CD4-positive, alpha-beta T cell (primary cell): Measurements from ENCODE around the gene MAP2K2. TPM values are rescaled to one million over a fixed set of nuclear protein-coding genes. Genes with fewer than 3 reads are reported as not detected.
A peak's percentile ranks its signal among the peaks of the same experiment; 100 is the strongest.

Source experiments
- ATAC-seq: fragments of 200-7000 bp; cut with Tn5 transposase; one replicate; pipeline ENCODE4 v1.10.0; 2022; ENCODE audit warnings: mild to moderate bottlenecking; ENCODE audit not compliant: poor library complexity
- CTCF ChIA-PET: fragments of 350-600 bp; sonication (Branson Sonifier 250); formaldehyde crosslinking; loops from one replicate; lab custom pipeline; 2021; ENCODE audit warnings: antibody characterized with exemption, inconsistent platforms; lab: Charles Lee
- POLR2A ChIA-PET: fragments of 350-600 bp; sonication (Branson Sonifier 250); formaldehyde crosslinking; loops from one replicate; lab custom pipeline; 2021; ENCODE audit warnings: antibody characterized with exemption, inconsistent platforms; lab: Charles Lee
- DNase-seq, 14 experiments: peaks; one replicate each; pipeline ENCODE4 v3.0.0-alpha.2; 2013 to 2020; ENCODE audit warnings: mixed read lengths in 2 of 14
- H3K27ac ChIP-seq, 2 donors: one replicate each; pipeline versions ENCODE4 v1.5.1 to v1.7.0; 2013; ENCODE audit warnings: low read length in 2 of 2, low read depth in 1 of 2, mild to moderate bottlenecking in 1 of 2
- H3K27me3 ChIP-seq, 2 experiments: 1 replicate in 1 of 2; 2 replicates in 1 of 2; pipeline versions ENCODE4 v1.6.1 to v1.7.0; 2013; ENCODE audit warnings: low read length in 2 of 2, control low read depth in 1 of 2, mild to moderate bottlenecking in 1 of 2, moderate library complexity in 1 of 2; ENCODE audit not compliant: insufficient read depth in 2 of 2, control insufficient read depth in 1 of 2
- H3K36me3 ChIP-seq: one replicate; pipeline ENCODE4 v1.6.1; 2013; ENCODE audit warnings: low read length, control low read depth; ENCODE audit not compliant: insufficient read depth
- H3K4me1 ChIP-seq: one replicate; pipeline ENCODE4 v1.6.1; 2013; ENCODE audit warnings: low read length, control low read depth; ENCODE audit not compliant: insufficient read depth
- H3K4me3 ChIP-seq: one replicate; pipeline ENCODE4 v1.5.1; 2013; ENCODE audit warnings: mild to moderate bottlenecking, low read length, moderate library complexity
- H3K9me3 ChIP-seq, 2 experiments: 1 replicate in 1 of 2; 2 replicates in 1 of 2; pipeline versions ENCODE4 v1.6.1 to v1.7.0; 2013; ENCODE audit warnings: low read length in 2 of 2, mild to moderate bottlenecking in 2 of 2, control low read depth in 1 of 2, moderate library complexity in 1 of 2; ENCODE audit not compliant: control insufficient read depth in 1 of 2, insufficient read depth in 1 of 2
- H3K27ac Mint-ChIP-seq: one replicate; pipeline ENCODE4 v1.8.0; 2020; ENCODE audit warnings: mixed read lengths
- H3K27me3 Mint-ChIP-seq: one replicate; pipeline ENCODE4 v1.8.0; 2021; ENCODE audit warnings: mixed read lengths
- H3K36me3 Mint-ChIP-seq: one replicate; pipeline ENCODE4 v1.8.0; 2021; ENCODE audit warnings: low read depth, mixed read lengths
- H3K4me1 Mint-ChIP-seq: one replicate; pipeline ENCODE4 v1.8.0; 2021; ENCODE audit warnings: low read depth, mixed read lengths
- H3K4me3 Mint-ChIP-seq: one replicate; pipeline ENCODE4 v1.8.0; 2020; ENCODE audit warnings: mild to moderate bottlenecking, mixed read lengths
- H3K9me3 Mint-ChIP-seq: one replicate; pipeline ENCODE4 v1.8.0; 2020; ENCODE audit warnings: mixed read lengths
- intact Hi-C, 2 experiments: fragments of 100-400 bp; cut with DNase I in 1 of 2; cut with micrococcal nuclease in 1 of 2; formaldehyde crosslinking; loops; one replicate each; pipeline versions ENCODE4 v1.15.1 to v1.9.0; 2023 to 2025; cut with DNase I, micrococcal nuclease
- total RNA-seq, 174 experiments: library from RNA in 2 of 174; stranded (reverse) in 2 of 174; gene quantifications; one replicate each; pipeline ENCODE4 v1.2.3 and lab custom pipeline; 2021 to 2026
- TF ChIP-seq, protein P1 (sequence below): fragments of 200-600 bp; IDR thresholded peaks from one replicate; pipeline ENCODE4 v1.8.0; 2022; ENCODE audit warnings: antibody characterized with exemption, mild to moderate bottlenecking

The MAP2K2 gene
- total RNA-seq, 2 experiments from 2014 or later: 72.7 to 77.6 TPM

DNA sequence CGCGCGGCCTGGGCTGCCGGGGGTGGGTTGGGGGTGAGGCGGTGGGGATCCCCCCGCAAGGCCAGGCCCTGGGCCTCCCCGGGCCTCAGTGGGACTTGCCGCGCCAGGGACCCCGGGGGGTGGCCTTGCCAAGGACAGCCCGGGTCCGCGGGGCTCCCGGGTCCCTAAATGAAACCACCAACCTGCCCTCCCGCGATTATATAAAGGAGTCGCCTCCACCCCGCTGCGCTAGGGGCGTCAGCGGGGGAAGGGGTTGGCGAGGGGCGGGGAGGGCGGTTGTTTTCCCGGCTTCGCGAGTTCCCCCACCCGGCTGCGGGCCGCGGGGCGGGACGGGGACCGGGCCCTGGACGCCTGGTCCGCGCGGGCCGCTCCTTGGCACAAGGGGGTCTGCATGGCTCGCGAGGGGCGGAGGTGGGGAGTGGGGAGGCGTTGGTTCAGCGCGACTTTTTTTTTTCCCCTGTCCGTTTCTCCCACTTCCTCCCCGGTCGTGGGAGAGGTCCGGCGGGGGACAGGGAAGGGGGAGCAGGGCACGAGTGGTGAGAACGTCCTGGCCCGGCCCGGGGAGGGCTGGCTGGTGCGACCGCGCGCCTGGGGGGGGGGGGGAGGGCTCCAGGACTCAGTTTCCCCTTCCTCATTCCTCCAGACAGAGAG lies 56.4 kb downstream of the MAP2K2 start:
- Histone ChIP-seq H3K4me3 (peak overlapping the region; percentile 89), H3K36me3 (peaks cover 14% of the 10 kb centered on the region), H3K9me3 (no peaks in the 10 kb centered on the region), H3K4me1 (peaks cover 48% of the 10 kb centered on the region), H3K27ac (peak overlapping the region; percentile 69 to 91), H3K27me3 (no peaks in the 10 kb centered on the region)
- POLR2A ChIA-PET: interaction anchor here (0.6 to 5.5 kb wide), 12 partner anchors 10 to 305 kb away, joined by 3 to 70 read pairs (median 8); partner anchors contain the start of genes EEF2 and MRPL54
- CTCF ChIA-PET: interaction anchor here (1.1 kb wide), 2 partner anchors 72 to 80 kb away, joined by 3 read pairs; no protein-coding TSS in a partner anchor
- intact Hi-C loops: loop anchor here (1.0 to 5.0 kb wide), 7 partner anchors 37 to 115 kb away; partner anchors contain the start of genes ANKRD24 (in 1 of the 2), PIAS4 (in 1 of the 2) and SIRT6 (in 1 of the 2)
- ATAC-seq (peak; percentile 11), DNase-seq (peak in 8 of 14 experiments; percentile 40 to 64 (median 55))
- Mint-ChIP-seq H3K4me1 (peaks cover 29% of the 10 kb centered on the region), H3K27me3 (no peaks in the 10 kb centered on the region), H3K27ac (peak overlapping the region; percentile 98), H3K36me3 (peaks cover 9% of the 10 kb centered on the region), H3K4me3 (peak overlapping the region; percentile 96), H3K9me3 (no peaks in the 10 kb centered on the region)
- TF ChIP-seq, protein P1, sequence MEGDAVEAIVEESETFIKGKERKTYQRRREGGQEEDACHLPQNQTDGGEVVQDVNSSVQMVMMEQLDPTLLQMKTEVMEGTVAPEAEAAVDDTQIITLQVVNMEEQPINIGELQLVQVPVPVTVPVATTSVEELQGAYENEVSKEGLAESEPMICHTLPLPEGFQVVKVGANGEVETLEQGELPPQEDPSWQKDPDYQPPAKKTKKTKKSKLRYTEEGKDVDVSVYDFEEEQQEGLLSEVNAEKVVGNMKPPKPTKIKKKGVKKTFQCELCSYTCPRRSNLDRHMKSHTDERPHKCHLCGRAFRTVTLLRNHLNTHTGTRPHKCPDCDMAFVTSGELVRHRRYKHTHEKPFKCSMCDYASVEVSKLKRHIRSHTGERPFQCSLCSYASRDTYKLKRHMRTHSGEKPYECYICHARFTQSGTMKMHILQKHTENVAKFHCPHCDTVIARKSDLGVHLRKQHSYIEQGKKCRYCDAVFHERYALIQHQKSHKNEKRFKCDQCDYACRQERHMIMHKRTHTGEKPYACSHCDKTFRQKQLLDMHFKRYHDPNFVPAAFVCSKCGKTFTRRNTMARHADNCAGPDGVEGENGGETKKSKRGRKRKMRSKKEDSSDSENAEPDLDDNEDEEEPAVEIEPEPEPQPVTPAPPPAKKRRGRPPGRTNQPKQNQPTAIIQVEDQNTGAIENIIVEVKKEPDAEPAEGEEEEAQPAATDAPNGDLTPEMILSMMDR: peak; percentile 8

DNA sequence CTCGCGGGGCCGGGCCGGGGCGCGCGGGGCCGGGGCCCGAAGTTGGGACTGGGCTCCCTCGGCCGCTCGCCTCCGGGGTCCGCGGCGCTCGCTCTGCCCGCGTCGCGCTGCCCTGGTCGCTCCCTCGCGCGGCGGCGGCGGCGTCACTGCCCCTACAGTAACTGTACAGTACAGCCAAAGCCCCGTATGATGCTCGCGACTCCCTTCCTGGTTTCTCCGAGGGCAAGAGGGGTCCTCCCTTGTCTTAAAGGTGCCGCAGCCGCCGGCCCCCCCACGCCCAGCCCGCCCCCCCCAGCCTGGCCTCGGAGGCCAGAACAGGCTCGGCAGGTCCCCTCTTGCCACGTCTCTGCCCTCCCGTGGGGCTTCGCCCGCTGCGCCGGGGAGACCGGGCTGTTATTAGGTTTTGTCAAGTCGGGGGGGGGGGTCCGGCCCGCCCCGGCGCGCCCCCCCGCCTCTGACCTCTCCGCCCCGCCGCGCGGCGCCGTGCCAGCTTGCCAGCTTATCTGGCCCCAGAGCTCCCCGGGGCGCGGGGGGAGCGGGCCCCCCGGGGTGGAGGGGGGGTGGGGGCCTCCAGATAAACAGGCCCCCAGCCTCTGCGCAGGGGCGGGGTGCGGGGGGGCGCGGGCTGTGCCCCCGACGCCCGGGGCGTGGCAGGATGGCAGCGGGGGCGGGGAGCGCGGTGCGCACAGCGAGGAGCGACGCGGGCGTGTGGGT lies 57.1 kb downstream of the MAP2K2 start, which contains the start of gene ZBTB7A:
Gene ZBTB7A (minus strand): TSS at position 218 of the 714 bp plus-strand sequence. CDS start 11,667 bp downstream, outside the sequence.
- Mint-ChIP-seq H3K4me3 (peak within 1 kb of the TSS; percentile 96), H3K9me3 (no peaks in the 10 kb centered on the region), H3K27ac (peak within 1 kb of the TSS; percentile 98), H3K4me1 (peaks cover 33% of the 10 kb centered on the region), H3K36me3 (peaks cover 9% of the 10 kb centered on the region), H3K27me3 (no peaks in the 10 kb centered on the region)
- no peaks in the 10 kb centered on the region for H3K27me3 ChIP-seq
- H3K4me1 ChIP-seq: peaks cover 55% of the 10 kb centered on the region
- ChIA-PET CTCF (interaction anchor here (1.1 kb wide), 2 partner anchors 73 to 79 kb away, joined by 3 read pairs; no protein-coding TSS in a partner anchor), POLR2A (interaction anchor here (0.6 to 5.5 kb wide), 17 partner anchors 9 to 304 kb away, joined by 3 to 70 read pairs (median 5); partner anchors contain the start of genes EEF2, MRPL54 and PIAS4)
- H3K36me3 ChIP-seq: peaks cover 21% of the 10 kb centered on the region
- DNase-seq (peak; percentile 63 to 90 (median 80)), ATAC-seq (peak; percentile 42)
- H3K4me3 ChIP-seq: peak within 1 kb of the TSS; percentile 89
- peak within 1 kb of the TSS; percentile 69 to 91 for H3K27ac ChIP-seq
- H3K9me3 ChIP-seq: no peaks in the 10 kb centered on the region
- intact Hi-C loops: loop anchor here (1.0 to 5.0 kb wide), 5 partner anchors 38 to 115 kb away; partner anchors contain the start of genes PIAS4 (in 2 of the 2), ANKRD24 (in 1 of the 2) and SIRT6 (in 1 of the 2)
- TF ChIP-seq, protein P1: no peak

DNA sequence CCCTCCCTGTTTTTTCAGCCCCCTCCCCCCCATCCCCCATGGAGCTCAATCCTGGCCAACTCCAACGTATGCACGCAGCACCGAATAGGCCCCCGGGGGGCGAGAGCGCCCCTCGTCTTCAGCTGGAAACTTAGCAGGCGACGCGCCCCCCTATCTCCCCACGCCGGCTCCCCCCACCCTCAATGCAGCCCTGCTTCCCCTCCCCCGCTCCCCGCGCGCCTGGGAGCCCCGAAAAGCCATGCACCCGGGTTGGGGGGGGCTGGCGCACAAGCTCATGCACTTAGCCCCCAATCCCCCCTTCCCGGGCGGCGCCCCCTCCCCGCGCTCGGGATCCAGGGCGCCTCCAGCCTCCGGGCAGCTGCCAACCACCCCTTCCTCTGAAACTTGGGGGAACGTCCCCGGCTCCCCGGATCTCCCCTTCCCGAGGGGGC lies 57.7 kb downstream of the MAP2K2 start:
- CTCF ChIA-PET: no interaction called here

More for the DNA sequence above, 57.7 kb downstream of the MAP2K2 start:
- peaks cover 33% of the 10 kb centered on the region for H3K4me1 Mint-ChIP-seq
- TF ChIP-seq, protein P1: no peak
- DNase-seq (peak in 9 of 14 experiments; percentile 39 to 73 (median 63)), ATAC-seq (peak; percentile 5)
- H3K27me3 Mint-ChIP-seq: no peaks in the 10 kb centered on the region
- Histone ChIP-seq H3K4me3 (peak overlapping the region; percentile 89), H3K27ac (peak overlapping the region; percentile 64 to 83), H3K27me3 (no peaks in the 10 kb centered on the region), H3K36me3 (peaks cover 25% of the 10 kb centered on the region), H3K9me3 (no peaks in the 10 kb centered on the region), H3K4me1 (peaks cover 62% of the 10 kb centered on the region)
- POLR2A ChIA-PET: interaction anchor here (0.5 to 5.5 kb wide), 20 partner anchors 11 to 850 kb away, joined by 3 to 70 read pairs (median 5); partner anchors contain the start of genes DAPK3, EEF2, MRPL54 and PIAS4
- H3K36me3 Mint-ChIP-seq: peaks cover 9% of the 10 kb centered on the region
- peak overlapping the region; percentile 98 for H3K27ac Mint-ChIP-seq
- H3K9me3 Mint-ChIP-seq: no peaks in the 10 kb centered on the region
- H3K4me3 Mint-ChIP-seq: peak overlapping the region; percentile 88
- intact Hi-C loops: loop anchor here (1.0 to 5.0 kb wide), 4 partner anchors 59 to 116 kb away; partner anchors contain the start of genes PIAS4 (in 2 of the 2), ANKRD24 (in 1 of the 2) and SIRT6 (in 1 of the 2)
